Smooth muscle cell (in vitro differentiated cells): ENCODE measurements around the gene NUP205. TPM values are rescaled to one million over a fixed set of nuclear protein-coding genes. Genes with fewer than 3 reads are reported as not detected.

Experiments
- DNase-seq: peaks from one replicate; lab custom pipeline; 2025; ENCODE audit not compliant: unreplicated experiment; lab: John Stamatoyannopoulos, UW
- H2AFZ ChIP-seq: fragments of 200-600 bp; sonication (generic); 2 replicates; pipeline ENCODE4 v1.6.0; 2016; ENCODE audit warnings: antibody characterized with exemption, low read depth, mild to moderate bottlenecking
- H3F3A ChIP-seq: fragments of 200-600 bp; sonication (generic); 2 replicates; pipeline ENCODE4 v1.6.0; 2017; ENCODE audit warnings: antibody characterized with exemption, low read depth
- H3K27ac ChIP-seq: fragments of 200-600 bp; sonication (generic); 2 replicates; pipeline ENCODE4 v1.5.1; 2016; ENCODE audit warnings: low read depth, mild to moderate bottlenecking
- H3K27me3 ChIP-seq: fragments of 200-600 bp; sonication (generic); 2 replicates; pipeline ENCODE4 v1.6.1; 2016; ENCODE audit warnings: low read depth, mild to moderate bottlenecking
- H3K36me3 ChIP-seq: fragments of 200-600 bp; sonication (generic); 2 replicates; pipeline ENCODE4 v1.5.1; 2016; ENCODE audit warnings: low read depth
- H3K4me1 ChIP-seq: fragments of 200-600 bp; sonication (generic); 2 replicates; pipeline ENCODE4 v1.5.1; 2016; ENCODE audit warnings: low read depth
- H3K4me2 ChIP-seq: fragments of 200-600 bp; sonication (generic); 2 replicates; pipeline ENCODE4 v1.6.0; 2016; ENCODE audit warnings: mild to moderate bottlenecking
- H3K4me3 ChIP-seq: fragments of 200-600 bp; sonication (generic); 2 replicates; pipeline ENCODE4 v1.5.1; 2016; ENCODE audit warnings: mild to moderate bottlenecking
- H3K79me2 ChIP-seq: fragments of 200-600 bp; sonication (generic); 2 replicates; pipeline ENCODE4 v1.6.0; 2016; ENCODE audit warnings: low read depth, mild to moderate bottlenecking
- H3K9ac ChIP-seq: fragments of 200-600 bp; sonication (generic); 2 replicates; pipeline ENCODE4 v1.6.0; 2016; ENCODE audit warnings: low read depth
- H3K9me3 ChIP-seq: fragments of 200-600 bp; sonication (generic); replicated peaks from 2 replicates; pipeline ENCODE4 v1.5.1; 2016; ENCODE audit warnings: low read depth
- H4K20me1 ChIP-seq: fragments of 200-600 bp; sonication (generic); 2 replicates; pipeline ENCODE4 v1.6.0; 2016; ENCODE audit warnings: low read depth
- WGBS: methylation state at CpG from one replicate; pipeline ENCODE4 v1.1.7; 2016; ENCODE audit warnings: low lambda C conversion rate; 5-methylcytosine and 5-hydroxymethylcytosine counted together
- polyA plus RNA-seq: library from polyadenylated mRNA; unstranded; fragments of >200 nt; fragmentation: Nextera tagmentation; extraction: Ambion mirVana; gene quantifications from 2 replicates; pipeline ENCODE4 v1.2.1, GENCODE V29; 2016
- total RNA-seq: library from RNA; depleted of rRNA; stranded (reverse); fragments of >200 nt; gene quantifications from 2 replicates; pipeline ENCODE4 v1.2.3, GENCODE V29; 2014
- TF ChIP-seq, protein P1 (sequence below): fragments of 200-600 bp; sonication (generic); IDR thresholded peaks from 2 replicates; pipeline ENCODE4 v1.5.1; 2017; ENCODE audit warnings: borderline replicate concordance, mild to moderate bottlenecking, antibody characterized with exemption; ENCODE audit not compliant: insufficient read depth, poor library complexity, severe bottlenecking

The NUP205 gene
- total and polyA plus RNA-seq, 2 experiments from 2014 or later: 17.3 to 69.6 TPM

DNA sequence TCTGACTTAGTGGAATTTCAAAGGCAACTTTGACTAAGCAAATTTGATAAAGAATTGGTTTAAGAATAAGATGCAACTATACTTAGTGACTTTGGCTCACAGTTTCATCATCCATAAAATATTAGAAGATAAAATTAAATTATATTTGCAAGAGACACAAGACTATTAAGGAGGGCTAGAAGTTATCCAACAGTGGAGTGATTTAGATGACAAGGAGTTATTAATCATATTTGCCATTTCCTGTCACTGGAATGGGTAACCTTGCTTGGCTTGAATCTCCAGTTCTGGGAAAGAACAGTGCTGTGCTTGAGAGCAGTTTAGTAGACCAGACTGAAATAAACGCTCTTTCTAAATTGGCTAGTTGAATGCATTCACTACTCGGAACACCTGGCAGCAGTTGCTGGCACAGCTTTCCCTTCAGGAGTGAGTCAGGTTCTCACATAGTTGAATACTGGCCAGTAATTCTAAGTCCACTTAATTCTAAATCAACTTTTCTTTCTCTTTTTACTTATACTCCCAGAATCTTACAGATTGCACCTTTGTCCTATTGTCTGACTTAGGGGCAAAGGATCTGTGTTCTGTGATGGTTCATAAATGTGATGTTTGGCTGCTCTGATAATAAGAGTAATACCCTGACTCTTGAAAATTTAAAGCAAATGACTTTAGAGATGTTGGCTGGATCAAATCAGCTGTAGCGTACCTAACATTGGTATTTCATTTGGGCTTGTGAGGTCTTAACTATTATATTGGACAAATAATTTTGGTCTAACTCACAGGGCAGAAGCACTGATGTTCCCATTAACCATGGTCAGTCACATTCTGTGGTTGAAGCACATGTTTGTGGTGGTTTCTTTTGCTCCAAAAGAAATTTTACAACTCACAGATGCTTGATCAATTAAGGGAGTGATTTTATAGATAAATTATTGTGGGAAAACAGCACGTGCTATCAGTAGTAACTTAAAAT lies 121.2 kb downstream of the NUP205 start:
- H3K4me3 ChIP-seq: no peak overlapping the region
- H2AFZ ChIP-seq: no peak overlapping the region
- H4K20me1 ChIP-seq: no peaks in the 10 kb centered on the region
- H3K9ac ChIP-seq: no peak overlapping the region
- 69% methylated on average over 4 of the region's 4 CpGs for WGBS
- peak overlapping the region; percentile 48 for H3K27ac ChIP-seq
- peaks cover 5% of the 10 kb centered on the region for H3F3A ChIP-seq
- H3K4me2 ChIP-seq: peak overlapping the region; percentile 11
- H3K27me3 ChIP-seq: no peaks in the 10 kb centered on the region
- H3K9me3 ChIP-seq: no peaks in the 10 kb centered on the region
- TF ChIP-seq, protein P1, sequence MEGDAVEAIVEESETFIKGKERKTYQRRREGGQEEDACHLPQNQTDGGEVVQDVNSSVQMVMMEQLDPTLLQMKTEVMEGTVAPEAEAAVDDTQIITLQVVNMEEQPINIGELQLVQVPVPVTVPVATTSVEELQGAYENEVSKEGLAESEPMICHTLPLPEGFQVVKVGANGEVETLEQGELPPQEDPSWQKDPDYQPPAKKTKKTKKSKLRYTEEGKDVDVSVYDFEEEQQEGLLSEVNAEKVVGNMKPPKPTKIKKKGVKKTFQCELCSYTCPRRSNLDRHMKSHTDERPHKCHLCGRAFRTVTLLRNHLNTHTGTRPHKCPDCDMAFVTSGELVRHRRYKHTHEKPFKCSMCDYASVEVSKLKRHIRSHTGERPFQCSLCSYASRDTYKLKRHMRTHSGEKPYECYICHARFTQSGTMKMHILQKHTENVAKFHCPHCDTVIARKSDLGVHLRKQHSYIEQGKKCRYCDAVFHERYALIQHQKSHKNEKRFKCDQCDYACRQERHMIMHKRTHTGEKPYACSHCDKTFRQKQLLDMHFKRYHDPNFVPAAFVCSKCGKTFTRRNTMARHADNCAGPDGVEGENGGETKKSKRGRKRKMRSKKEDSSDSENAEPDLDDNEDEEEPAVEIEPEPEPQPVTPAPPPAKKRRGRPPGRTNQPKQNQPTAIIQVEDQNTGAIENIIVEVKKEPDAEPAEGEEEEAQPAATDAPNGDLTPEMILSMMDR: no peak
- no peak for DNase-seq
- H3K36me3 ChIP-seq: no peaks in the 10 kb centered on the region
- H3K4me1 ChIP-seq: peaks cover 2% of the 10 kb centered on the region
- peaks cover 24% of the 10 kb centered on the region for H3K79me2 ChIP-seq

DNA sequence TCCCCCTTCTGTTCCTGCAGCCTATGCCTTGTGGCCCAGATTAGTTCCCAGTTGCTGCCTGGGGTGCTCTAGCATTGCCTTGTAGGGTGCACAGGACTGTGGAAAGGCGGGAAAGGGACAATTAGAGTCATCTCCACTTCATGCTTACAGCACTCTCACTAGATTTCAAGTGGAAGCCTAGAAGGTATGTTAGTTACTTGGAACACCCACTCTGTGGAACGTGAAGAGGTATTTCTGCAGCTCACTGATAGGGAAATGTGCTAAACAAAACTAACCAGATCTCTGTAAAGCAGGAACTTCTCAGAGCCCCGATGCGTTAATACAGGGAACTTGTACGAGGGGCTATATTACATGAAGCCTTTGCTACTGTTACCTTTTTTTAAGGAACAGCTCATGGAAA lies 124.0 kb downstream of the NUP205 start:
- no peaks in the 10 kb centered on the region for H3K27me3 ChIP-seq
- peaks cover 15% of the 10 kb centered on the region for H3F3A ChIP-seq
- H3K4me1 ChIP-seq: peaks cover 15% of the 10 kb centered on the region
- H4K20me1 ChIP-seq: no peaks in the 10 kb centered on the region
- H3K4me3 ChIP-seq: no peak overlapping the region
- H3K79me2 ChIP-seq: peaks cover 9% of the 10 kb centered on the region
- H2AFZ ChIP-seq: no peak overlapping the region
- H3K9me3 ChIP-seq: no peaks in the 10 kb centered on the region
- no peak overlapping the region for H3K9ac ChIP-seq
- no peaks in the 10 kb centered on the region for H3K36me3 ChIP-seq
- no peak overlapping the region for H3K27ac ChIP-seq
- WGBS: 50% methylated on average over 5 of the region's 5 CpGs
- TF ChIP-seq, protein P1: no peak
- H3K4me2 ChIP-seq: no peak overlapping the region
- no peak for DNase-seq

DNA sequence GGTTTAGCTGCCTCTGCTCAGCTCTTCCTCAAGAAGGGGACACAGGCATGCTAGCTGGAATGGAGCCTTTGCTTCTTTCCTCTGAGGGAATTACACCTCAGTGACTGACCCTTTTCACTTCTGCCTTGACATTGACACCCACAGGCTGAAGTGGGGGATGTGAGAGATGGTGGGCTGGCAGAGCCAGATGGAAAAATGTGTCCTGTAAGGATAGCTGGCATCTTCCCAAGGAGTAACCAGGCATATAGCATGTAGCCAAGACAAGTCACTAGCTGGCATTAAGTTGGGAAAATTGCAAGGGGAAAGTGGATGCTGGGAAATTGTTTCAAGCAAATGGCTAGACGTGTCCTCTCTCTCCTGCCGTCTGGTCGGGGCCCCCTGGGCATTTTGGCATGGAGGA lies 124.5 kb downstream of the NUP205 start:
- no peak overlapping the region for H3K27ac ChIP-seq
- H3K4me1 ChIP-seq: peaks cover 15% of the 10 kb centered on the region
- no peaks in the 10 kb centered on the region for H3K36me3 ChIP-seq
- H3K4me3 ChIP-seq: no peak overlapping the region
- H3K27me3 ChIP-seq: no peaks in the 10 kb centered on the region
- H3F3A ChIP-seq: peaks cover 15% of the 10 kb centered on the region
- TF ChIP-seq, protein P1: no peak
- no peak overlapping the region for H2AFZ ChIP-seq
- H4K20me1 ChIP-seq: no peaks in the 10 kb centered on the region
- no peaks in the 10 kb centered on the region for H3K9me3 ChIP-seq
- H3K4me2 ChIP-seq: no peak overlapping the region
- peaks cover 9% of the 10 kb centered on the region for H3K79me2 ChIP-seq
- WGBS: 93% methylated on average over 3 of the region's 3 CpGs
- DNase-seq: no peak
- H3K9ac ChIP-seq: no peak overlapping the region
